ENCODE data around the gene GGCX.
"Not testable (repeated sequence)": the region's sequence is repeated elsewhere in the genome, so short reads cannot be mapped to it uniquely, and the experiment has no call there.

GGCX gene

GRCh38 chr2:85561280-85562212, at the start of gene GGCX:
Gene GGCX, minus strand, starts transcription at chr2:85561493. Its CDS starts 65 bp downstream, at chr2:85561428.
- DNase-seq = peak; percentile 95

GRCh38 chr2:85607268-85608215, 46.2 kb upstream of the GGCX start:
- no peak for DNase-seq

- no peak for DNase-seq
These were observed 44.8 kb upstream of the GGCX start for GRCh38 chr2:85606116-85606455.

GRCh38 chr2:85605406-85606115, 44.3 kb upstream of the GGCX start:
- no peak for DNase-seq

- DNase-seq = no peak
These were observed 43.5 kb upstream of the GGCX start for GRCh38 chr2:85604568-85605339.

- DNase-seq = not testable (repeated sequence)
These were observed 42.8 kb upstream of the GGCX start for GRCh38 chr2:85604133-85604444.

- DNase-seq = peak; percentile 89
These were observed 41.4 kb upstream of the GGCX start, which contains the start of gene TMEM150A for GRCh38 chr2:85602476-85603234. Gene TMEM150A, minus strand, starts transcription at chr2:85602698. Its CDS starts 750 bp downstream, at chr2:85601948.

GRCh38 chr2:85601771-85602475, 40.6 kb upstream of the GGCX start:
- no peak for DNase-seq

GRCh38 chr2:85600951-85601770, 39.9 kb upstream of the GGCX start:
- no peak for DNase-seq

- no peak for DNase-seq
These were observed 38.9 kb upstream of the GGCX start for GRCh38 chr2:85600235-85600575.

- DNase-seq = no peak
These were observed 38.4 kb upstream of the GGCX start for GRCh38 chr2:85599468-85600234.

GRCh38 chr2:85598594-85599340, 37.5 kb upstream of the GGCX start:
- DNase-seq = no peak

- DNase-seq = no peak
These were observed 35.9 kb upstream of the GGCX start for GRCh38 chr2:85597241-85597640.

- DNase-seq = no peak
These were observed 35.3 kb upstream of the GGCX start for GRCh38 chr2:85596486-85597143.

- DNase-seq = peak; percentile 44
These were observed 34.7 kb upstream of the GGCX start for GRCh38 chr2:85596026-85596333.

GRCh38 chr2:85595301-85596025, 34.2 kb upstream of the GGCX start, which contains the start of gene RNF181:
Gene RNF181, plus strand, starts transcription at chr2:85595745. Its CDS starts 19 bp downstream, at chr2:85595764.
- peak; percentile 94 for DNase-seq

- no peak for DNase-seq
These were observed 33.5 kb upstream of the GGCX start for GRCh38 chr2:85594715-85595300.

Measured in stimulated activated CD4-positive, alpha-beta T cell treated with anti-CD3 and anti-CD28 coated beads, Interleukin-4, amount 100 ng/mL, for 24 hours (primary cell).